HepG2 (cell line): ENCODE measurements around the gene CBFA2T2. TPM values are rescaled to one million over a fixed set of nuclear protein-coding genes. Genes with fewer than 3 reads are reported as not detected.

Experiments used
- EZH2 ChIP-seq: conservative IDR thresholded peaks from 2 replicates; pipeline ENCODE4 v1.6.1; 2012; ENCODE audit warnings: mild to moderate bottlenecking, low read depth, low read length, moderate library complexity
- GABPB1 ChIP-seq: IDR thresholded peaks from 2 replicates; pipeline ENCODE4 v1.6.1; 2016; ENCODE audit warnings: mild to moderate bottlenecking, missing genetic modification reagents, moderate library complexity, missing compliant biosample characterization
- HDAC1 ChIP-seq: sonication (generic); formaldehyde crosslinking; IDR thresholded peaks from 2 replicates; pipeline ENCODE4 v1.5.1; 2020; ENCODE audit warnings: mild to moderate bottlenecking, missing genetic modification reagents
- HNRNPH1 ChIP-seq: fragments of 200-400 bp; formaldehyde crosslinking; optimal IDR thresholded peaks from 2 replicates; pipeline ENCODE3; 2017; ENCODE audit warnings: mild to moderate bottlenecking, low read depth, low read length
- JUN ChIP-seq: sonication (generic); formaldehyde crosslinking; IDR thresholded peaks from 2 replicates; pipeline ENCODE4 v1.4.0; 2020; ENCODE audit warnings: mild to moderate bottlenecking, missing genetic modification reagents
- JUND ChIP-seq: sonication (generic); formaldehyde crosslinking; IDR thresholded peaks from 2 replicates; pipeline ENCODE4 v1.8.0; 2022; ENCODE audit warnings: mild to moderate bottlenecking, missing genetic modification reagents
- MBD4 ChIP-seq: IDR thresholded peaks from 2 replicates; pipeline ENCODE4 v1.6.1; 2012; ENCODE audit warnings: low read length, inconsistent platforms, borderline replicate concordance
- PHF8 ChIP-seq: sonication (generic); formaldehyde crosslinking; IDR thresholded peaks from 2 replicates; pipeline ENCODE4 v1.5.0; 2020; ENCODE audit warnings: missing genetic modification reagents
- ZBTB38 ChIP-seq: sonication (generic); formaldehyde crosslinking; IDR thresholded peaks from 2 replicates; pipeline ENCODE4 v1.5.1; 2020; ENCODE audit warnings: mild to moderate bottlenecking, missing genetic modification reagents
- ZBTB43 ChIP-seq: sonication (generic); formaldehyde crosslinking; conservative IDR thresholded peaks from 2 replicates; pipeline ENCODE4 v1.4.0; 2020; ENCODE audit warnings: missing genetic modification reagents
- ZBTB44 ChIP-seq: sonication (generic); formaldehyde crosslinking; IDR thresholded peaks from 2 replicates; pipeline ENCODE4 v1.4.0; 2020; ENCODE audit warnings: missing genetic modification reagents
- ZFP82 ChIP-seq: sonication (generic); formaldehyde crosslinking; IDR thresholded peaks from 2 replicates; pipeline ENCODE4 v1.5.1; 2020; ENCODE audit warnings: mild to moderate bottlenecking, missing genetic modification reagents, borderline replicate concordance
- ZNF335 ChIP-seq: sonication (generic); formaldehyde crosslinking; IDR thresholded peaks from 2 replicates; pipeline ENCODE4 v1.4.0; 2020; ENCODE audit warnings: missing genetic modification reagents
- ZNF558 ChIP-seq: sonication (generic); formaldehyde crosslinking; IDR thresholded peaks from 2 replicates; pipeline ENCODE4 v1.9.0; 2022; ENCODE audit warnings: mild to moderate bottlenecking, missing genetic modification reagents, borderline replicate concordance
- ZNF770 ChIP-seq: sonication (generic); formaldehyde crosslinking; IDR thresholded peaks from 2 replicates; pipeline ENCODE4 v1.5.0; 2020; ENCODE audit warnings: mild to moderate bottlenecking, missing genetic modification reagents
- polyA plus RNA-seq, 8 experiments: library from polyadenylated mRNA; depleted of rRNA in 3 of 8; stranded (reverse) in 7 of 8; unstranded in 1 of 8; fragments of >200 nt; fragmentation: Illumina TruSeq in 4 of 8; extraction: Trizol in 4 of 8; gene quantifications; 2 replicates each; pipeline versions ENCODE4 v1.2.1 to v1.2.3, GENCODE V29; 2011 to 2016; ENCODE audit warnings: low read depth in 4 of 8, missing spikeins in 1 of 8, mixed read lengths in 1 of 8; ENCODE audit not compliant: insufficient read depth in 1 of 8
- total RNA-seq, 5 experiments: library from RNA; depleted of rRNA; stranded (reverse); fragments of >200 nt; fragmentation: Illumina TruSeq; extraction: Trizol; gene quantifications; 2 replicates each; pipeline ENCODE4 v1.2.3, GENCODE V29; 2016; ENCODE audit warnings: low read depth in 1 of 5
- TF ChIP-seq, protein P1 (sequence below): sonication (generic); formaldehyde crosslinking; IDR thresholded peaks from 2 replicates; pipeline ENCODE4 v1.4.0; 2020; ENCODE audit warnings: missing genetic modification reagents
- TF ChIP-seq, protein P2 (sequence below): sonication (generic); formaldehyde crosslinking; IDR thresholded peaks from 2 replicates; pipeline ENCODE4 v1.5.1; 2020; ENCODE audit warnings: missing genetic modification reagents, mild to moderate bottlenecking, borderline replicate concordance

Gene CBFA2T2
- total and polyA plus RNA-seq, 2 of the 13 experiments (the other 11 are each of a cell fraction or from before 2014, with no cell fraction given) = 6.3 to 21.2 TPM

DNA sequence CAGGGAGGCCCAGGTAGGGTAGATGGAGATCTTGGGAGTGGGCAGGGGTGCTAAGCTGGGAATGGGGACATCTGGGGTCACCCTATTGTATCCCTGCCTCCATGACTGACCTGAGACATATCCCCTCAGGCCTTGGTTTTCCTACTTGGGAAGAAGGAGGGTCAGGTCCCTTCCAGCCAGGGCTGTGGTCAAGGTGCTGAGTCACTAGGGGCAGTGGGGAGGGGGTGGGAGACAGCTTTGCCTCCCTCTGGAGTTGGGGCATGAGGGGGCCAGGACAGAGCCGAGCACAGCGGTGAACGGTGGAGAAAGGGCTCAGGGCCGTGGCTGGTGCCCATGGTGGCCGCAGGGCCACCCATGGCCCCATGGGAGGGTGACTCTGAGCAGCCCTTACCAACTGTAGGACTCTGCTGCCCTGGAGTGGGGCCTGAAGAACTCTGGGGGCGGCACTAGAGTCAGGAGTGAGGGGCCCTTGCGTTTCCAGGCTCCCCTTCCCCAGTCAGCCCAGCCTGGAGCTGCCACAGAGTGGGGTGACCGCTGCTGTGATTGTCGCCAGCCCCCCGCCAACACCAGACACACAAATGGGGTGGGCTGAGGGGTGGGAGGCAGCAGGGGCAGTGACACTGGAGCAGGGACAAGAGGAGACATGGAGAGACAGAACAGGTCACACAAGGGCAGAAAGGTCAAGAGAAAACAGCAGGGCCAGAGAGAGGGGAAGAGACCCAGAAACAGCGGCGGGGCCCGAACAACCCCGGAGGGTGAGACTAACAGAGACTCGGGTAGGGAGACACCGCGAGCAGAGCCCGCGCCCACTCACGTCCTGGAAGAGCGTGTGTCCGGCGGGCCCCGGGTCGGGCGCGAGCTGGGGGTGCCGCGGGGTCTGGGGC is 183.8 kb downstream of the CBFA2T2 start (continued):
- TF ChIP-seq, protein P1, sequence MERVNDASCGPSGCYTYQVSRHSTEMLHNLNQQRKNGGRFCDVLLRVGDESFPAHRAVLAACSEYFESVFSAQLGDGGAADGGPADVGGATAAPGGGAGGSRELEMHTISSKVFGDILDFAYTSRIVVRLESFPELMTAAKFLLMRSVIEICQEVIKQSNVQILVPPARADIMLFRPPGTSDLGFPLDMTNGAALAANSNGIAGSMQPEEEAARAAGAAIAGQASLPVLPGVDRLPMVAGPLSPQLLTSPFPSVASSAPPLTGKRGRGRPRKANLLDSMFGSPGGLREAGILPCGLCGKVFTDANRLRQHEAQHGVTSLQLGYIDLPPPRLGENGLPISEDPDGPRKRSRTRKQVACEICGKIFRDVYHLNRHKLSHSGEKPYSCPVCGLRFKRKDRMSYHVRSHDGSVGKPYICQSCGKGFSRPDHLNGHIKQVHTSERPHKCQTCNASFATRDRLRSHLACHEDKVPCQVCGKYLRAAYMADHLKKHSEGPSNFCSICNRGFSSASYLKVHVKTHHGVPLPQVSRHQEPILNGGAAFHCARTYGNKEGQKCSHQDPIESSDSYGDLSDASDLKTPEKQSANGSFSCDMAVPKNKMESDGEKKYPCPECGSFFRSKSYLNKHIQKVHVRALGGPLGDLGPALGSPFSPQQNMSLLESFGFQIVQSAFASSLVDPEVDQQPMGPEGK (CRISPR knock-in tag) = peak; percentile 7; the same call in 1 of the 2 replicates
- TF ChIP-seq ZFP82 = no peak
- 0 out of 2 replicates have a peak, but pooled peaks have one; percentile 49 for TF ChIP-seq HDAC1 (CRISPR knock-in tag)
- no peak for TF ChIP-seq HNRNPH1
- no peak; the same call in none of the 2 replicates for TF ChIP-seq ZBTB38 (CRISPR knock-in tag)
- no peak for TF ChIP-seq ZBTB44
- TF ChIP-seq EZH2 = no peak
- TF ChIP-seq, protein P2, sequence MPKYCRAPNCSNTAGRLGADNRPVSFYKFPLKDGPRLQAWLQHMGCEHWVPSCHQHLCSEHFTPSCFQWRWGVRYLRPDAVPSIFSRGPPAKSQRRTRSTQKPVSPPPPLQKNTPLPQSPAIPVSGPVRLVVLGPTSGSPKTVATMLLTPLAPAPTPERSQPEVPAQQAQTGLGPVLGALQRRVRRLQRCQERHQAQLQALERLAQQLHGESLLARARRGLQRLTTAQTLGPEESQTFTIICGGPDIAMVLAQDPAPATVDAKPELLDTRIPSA (CRISPR knock-in tag) = no peak
- TF ChIP-seq ZNF335 (CRISPR knock-in tag) = 0 out of 2 replicates have a peak, but pooled peaks have one; percentile 23
- 0 out of 2 replicates have a peak, but pooled peaks have one; percentile 6 for TF ChIP-seq PHF8
- TF ChIP-seq ZNF770 (CRISPR knock-in tag) = no peak
- no peak for TF ChIP-seq ZNF558 (CRISPR knock-in tag)
- TF ChIP-seq ZBTB43 = 0 out of 2 replicates have a peak, but pooled peaks have one; percentile 24
- TF ChIP-seq GABPB1 = peak; percentile 21; the same call in 1 of the 2 replicates
- TF ChIP-seq JUND (CRISPR knock-in tag) = peak; percentile 42; the same call in 1 of the 2 replicates
- no peak for TF ChIP-seq MBD4
- TF ChIP-seq JUN (CRISPR knock-in tag) = no peak
